Stimulated activated CD4-positive, alpha-beta T cell treated with anti-CD3 and anti-CD28 coated beads, TNF-alpha, amount 100 ng/mL, for 24 hours (primary cell): ENCODE measurements around the gene CHST12.
A peak's percentile ranks its signal among the peaks of the same experiment; 100 is the strongest.
"Not testable (repeated sequence)": the region's sequence is repeated elsewhere in the genome, so short reads cannot be mapped to it uniquely, and the experiment has no call there.

Source experiments
- DNase-seq, 3 experiments: peaks; one replicate each; pipeline ENCODE4 v3.0.0-alpha.2; 2020; ENCODE audit warnings: low read depth in 3 of 3

CHST12 gene

GRCh38 chr7:2435146-2435545 is 31.7 kb downstream of the CHST12 start:
- DNase-seq = no peak

GRCh38 chr7:2436341-2437104 is 33.1 kb downstream of the CHST12 start:
- DNase-seq = no peak

DNA sequence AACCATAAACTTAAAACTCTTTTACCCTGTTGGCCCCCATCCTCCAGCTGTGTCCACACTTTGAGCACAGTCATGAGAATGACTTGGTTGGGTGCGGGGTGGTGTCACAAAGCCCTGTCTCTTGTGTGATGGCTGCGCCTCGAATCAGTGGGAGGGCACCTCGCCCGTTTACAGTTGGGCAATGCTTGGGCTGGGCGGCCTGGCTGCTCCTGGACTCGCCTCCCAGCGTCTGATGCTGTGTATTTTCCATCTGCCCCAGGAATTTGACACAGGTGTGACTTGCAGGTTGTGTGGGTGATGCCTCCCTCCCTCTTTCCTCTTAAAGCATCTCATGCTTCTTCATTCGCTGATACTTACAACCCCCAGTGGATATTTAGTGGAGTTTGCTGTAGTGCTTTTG is 33.7 kb downstream of the CHST12 start:
- DNase-seq = no peak

- DNase-seq = no peak
Measured at GRCh38 chr7:2437537-2438148, 34.2 kb downstream of the CHST12 start.

DNA sequence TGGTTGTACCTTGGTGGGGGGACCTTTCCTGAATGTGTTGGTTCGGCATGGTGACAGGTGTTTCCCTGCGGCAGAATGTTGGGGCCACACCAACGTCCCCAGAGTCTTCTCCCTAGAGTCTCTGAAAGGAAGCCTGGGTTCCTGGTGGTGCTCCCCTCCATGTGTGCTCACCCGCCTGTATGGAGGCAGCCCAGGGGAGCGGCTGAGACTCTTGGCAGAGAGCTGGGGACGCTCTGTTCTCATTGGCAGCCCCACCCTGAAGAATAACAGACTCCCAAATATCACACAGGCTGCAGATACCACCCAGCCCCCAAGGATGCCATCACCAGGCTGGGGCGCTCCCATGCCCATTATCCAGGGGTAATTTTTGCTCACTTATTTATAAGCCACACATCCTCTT is 34.8 kb downstream of the CHST12 start:
- DNase-seq = no peak

DNA sequence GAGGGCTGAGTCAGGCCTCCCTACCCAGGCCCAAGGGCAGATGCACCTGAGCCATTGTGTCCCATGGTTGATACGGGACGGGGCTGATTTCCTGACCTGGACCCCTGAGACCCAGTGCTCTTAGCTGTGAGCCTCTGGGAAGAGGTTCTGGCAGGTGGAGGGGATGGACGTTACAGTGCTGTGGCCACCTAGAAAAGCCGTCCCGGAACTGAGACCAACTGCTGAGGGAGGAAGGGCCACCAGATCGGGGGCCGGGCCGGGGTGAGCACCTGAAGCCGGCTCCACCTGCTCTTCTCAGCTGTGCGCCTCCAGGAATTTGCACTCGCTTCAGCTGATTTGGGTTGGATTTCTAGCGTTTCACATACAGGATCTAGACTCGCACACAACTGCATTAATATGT is 35.4 kb downstream of the CHST12 start:
- no peak for DNase-seq

DNA sequence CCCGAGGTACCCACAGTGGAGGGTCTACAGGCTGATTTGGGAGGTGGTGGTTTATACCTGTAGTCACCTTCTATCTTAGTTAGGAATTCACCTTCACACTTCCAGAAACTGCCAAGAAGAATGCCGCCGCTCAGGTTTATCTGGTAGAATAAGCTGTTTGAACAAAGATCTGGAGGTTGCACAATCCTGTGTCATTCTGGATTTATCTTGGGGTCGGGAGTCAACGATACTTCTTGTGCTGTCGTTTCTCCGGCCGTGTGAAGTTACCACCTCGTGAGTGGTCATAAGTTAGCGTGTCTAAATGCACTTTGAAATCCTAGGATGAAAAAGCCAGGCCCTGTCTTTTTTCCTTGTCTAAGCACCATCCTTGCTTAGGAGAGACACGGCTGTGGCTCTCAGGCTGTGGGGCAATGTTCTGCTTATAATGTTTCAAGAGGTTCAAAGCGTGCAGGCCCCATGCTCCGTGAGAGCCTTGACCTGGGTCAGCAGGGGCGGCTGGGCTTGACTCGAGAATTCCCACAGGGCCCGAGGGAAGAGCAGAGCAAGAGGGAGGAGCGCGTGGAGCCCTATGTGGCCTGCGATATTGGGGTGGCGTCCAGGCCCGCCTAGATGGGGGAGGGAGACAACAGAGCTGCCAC is 37.3 kb downstream of the CHST12 start:
- no peak for DNase-seq

DNA sequence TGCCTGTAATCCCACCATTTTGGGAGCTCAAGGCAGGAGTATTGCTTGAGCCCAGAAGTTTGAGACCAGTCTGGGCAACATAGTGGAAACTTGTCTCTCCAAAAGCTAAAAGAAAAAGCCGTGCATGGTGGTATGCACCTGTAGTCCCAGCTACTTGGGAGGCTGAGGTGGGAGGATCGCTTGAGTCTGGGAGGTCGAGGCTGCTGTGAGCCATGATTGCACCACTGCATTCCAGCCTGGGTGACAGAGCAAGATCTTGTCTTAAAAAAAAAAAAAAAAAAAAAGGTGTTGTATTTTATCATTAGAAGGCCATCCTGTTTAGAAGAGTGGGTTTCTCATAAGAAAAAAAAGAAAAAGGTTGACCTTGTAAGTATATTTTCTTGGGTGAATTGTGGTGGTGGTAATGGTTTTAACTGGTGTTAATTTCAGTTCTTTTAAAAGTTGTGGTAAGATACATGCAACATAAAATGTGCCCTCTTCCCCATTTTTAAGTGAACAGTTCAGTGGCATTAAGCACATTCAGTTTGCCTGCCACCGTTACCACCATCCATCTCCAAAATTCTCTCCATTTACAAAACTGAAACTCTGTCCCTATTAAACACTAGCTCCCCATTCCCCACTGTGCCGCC is 38.1 kb downstream of the CHST12 start:
- no peak for DNase-seq

DNA sequence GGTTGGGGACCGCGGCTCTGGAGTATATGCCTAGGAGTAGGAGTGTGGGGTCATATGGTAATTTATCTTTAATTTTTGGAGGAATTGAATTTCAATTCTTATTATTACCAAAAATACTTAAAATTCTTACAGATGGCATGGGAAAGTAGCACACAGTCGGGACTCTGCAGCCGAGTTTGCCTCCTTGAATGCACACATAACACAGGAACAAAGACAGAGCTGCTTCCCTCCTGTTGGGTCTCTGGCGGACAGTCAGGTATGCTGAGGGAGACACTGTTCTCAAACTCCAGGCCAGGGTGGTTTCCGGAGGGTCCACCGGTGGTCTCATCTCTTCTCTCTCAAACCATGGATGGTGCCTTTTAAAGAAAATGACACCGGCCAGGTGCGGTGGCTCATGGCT is 40.1 kb downstream of the CHST12 start:
- no peak for DNase-seq

DNA sequence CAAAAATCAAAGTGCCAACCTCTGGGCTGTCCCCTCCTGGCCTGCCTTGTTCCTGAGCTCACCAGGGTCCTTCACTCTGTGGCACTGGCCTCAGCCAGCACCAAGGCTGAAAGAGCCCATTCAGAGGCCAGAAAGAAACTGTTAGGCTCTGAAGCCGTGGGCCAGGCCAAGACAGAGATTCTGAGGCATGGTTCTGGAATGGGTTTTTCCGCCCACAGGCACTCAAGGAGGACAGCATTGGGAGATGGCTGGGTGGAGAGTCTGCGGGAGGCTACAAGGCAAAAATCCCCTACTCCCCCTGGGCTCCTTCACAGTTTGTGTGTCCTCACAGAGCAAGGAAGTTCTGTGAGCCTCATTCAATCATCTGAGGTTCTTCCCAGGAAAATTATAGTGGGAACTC is 41.1 kb downstream of the CHST12 start:
- DNase-seq = no peak

GRCh38 chr7:2445047-2445446 is 41.6 kb downstream of the CHST12 start:
- no peak for DNase-seq

DNA sequence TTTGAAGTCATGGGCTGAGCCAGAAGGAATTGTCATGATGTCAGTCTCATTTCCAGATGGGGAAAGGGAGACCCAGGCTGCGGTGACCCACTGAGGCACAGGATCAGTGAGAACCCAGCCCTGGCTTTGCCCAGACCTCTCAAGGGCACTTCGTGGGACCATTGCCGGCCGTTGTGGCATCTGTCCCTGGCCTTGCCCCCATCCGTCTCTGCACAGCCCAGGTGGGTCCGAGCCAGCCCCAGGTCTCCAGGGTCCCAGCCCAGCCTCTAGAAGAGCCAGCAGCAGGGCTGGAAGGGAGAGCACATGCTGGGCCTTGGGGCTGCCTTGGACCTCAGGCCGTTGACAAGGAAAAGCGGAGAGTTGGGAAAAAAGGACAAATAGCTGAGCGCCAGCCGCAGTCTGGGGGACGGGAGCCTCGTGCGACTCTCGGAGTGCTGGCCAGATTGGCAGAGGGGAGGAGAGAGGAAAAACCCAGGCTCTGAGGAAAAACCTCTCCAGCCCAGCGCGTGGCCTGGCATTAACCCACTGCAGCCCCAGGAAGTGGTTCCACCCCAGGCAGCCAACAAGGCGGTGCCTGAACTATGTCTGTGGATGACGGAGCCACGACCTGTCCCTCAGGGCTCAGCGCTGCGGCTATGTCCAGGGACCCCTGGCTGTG is 42.6 kb downstream of the CHST12 start:
- DNase-seq = no peak

DNA sequence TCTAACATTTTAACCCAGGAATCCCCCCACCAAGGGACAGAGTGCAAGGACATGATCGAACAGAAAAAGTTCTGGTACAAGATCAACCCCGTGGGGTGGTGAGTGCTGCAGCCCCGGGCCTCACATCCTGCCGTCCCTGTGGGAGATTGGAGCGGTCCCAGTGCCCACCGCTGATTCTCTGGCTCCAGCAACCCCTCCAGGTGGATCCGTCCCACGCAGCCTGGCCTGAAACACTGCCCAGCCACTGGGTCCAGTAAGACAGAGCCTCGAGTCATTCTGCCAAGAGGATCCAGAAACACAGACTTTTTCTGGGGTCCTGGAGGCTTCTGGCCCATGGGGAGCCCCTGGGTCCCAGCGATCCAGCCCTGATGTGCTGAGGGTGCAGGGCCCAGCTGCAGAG is 43.3 kb downstream of the CHST12 start:
- no peak for DNase-seq

DNA sequence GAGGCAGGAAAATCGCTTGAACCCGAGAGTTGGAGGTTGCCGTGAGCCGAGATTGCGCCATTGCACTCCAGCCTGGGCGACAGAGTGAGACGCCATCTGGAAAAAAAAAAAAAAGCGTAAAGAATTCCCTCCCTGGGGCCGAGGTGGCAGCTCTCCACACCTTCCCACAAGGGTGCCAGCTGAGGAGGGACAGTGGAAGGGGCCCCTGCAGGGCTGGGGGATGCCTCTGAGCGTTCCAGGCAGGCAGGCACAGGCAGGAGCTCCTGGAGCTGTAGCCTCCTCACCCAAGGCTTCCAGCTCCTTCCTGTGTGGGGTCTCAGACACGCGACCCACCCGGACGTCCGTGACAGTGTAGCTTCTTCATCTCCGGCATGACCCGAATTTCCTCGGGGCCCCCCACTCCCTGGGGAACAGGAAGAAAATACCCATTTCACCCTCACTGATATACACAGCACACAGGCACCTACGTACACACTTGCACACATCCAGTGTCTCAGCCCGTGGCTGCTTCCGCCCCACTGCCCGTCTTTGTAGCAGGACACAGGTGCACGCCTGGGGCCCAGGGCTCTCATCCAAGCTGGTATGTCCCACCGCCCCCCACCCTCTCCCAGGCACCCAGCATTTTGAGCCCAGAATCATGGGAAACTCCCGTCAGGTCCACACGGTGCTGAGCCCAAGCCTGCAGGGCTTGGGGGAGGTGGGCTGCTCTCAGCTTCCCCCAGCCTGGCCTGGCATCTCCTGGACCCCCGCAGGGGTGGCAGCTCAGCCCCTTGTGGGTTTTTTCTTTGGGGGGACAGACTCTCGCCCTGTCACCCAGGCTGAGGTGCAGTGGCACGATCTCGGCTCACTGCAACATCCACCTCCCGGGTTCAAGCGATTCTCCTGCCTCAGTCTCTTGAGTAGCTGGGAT is 47.0 kb downstream of the CHST12 start:
- DNase-seq = no peak

DNA sequence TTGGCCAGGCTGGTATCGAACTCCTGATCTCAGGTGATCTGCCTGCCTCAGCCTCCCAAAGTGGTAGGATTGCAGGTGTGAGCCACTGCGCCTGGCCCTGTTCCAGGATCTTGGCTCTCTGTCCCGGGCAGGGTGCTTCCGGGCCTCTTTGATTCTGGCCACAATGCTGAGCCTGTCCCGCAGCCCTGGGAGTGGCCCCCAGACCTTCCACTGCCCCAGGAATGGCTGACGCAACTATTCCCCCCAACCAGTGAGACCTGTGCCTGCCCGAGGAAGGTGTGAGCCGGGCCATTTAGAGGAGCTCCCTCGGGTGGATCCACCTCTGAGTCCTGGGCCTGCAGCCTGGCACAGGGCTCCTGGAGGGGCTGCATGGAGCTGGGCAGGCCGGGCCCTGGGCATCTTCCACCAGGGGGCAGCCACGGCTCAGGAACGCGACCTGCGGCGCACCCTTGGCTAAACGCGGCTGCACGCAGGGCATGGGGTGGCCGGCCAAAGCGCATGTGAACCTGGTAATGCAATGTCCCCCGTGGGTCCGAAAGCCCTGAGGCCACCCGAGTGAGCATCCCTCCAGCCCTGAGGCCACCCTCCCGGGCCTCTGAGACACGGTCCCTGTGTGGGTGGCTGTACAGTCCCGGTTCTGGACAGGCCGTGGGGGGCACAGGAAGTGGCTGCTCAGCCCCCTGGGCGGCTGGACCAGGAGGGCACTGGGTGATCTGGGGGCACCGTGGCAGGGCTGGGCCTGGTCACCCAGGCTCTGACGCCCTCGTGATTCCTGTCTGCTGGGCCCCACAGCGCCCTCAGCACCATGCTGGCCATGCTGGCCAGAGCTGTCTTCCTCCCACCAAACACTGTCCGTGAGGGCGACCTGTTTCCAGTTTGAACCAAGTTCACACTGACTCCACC is 48.0 kb downstream of the CHST12 start:
- DNase-seq = peak; percentile 62 to 83 (median 65)

GRCh38 chr7:2452074-2452507 is 48.7 kb downstream of the CHST12 start:
- DNase-seq = no peak

- DNase-seq = no peak
Measured at GRCh38 chr7:2452643-2453270, 49.3 kb downstream of the CHST12 start.

- not testable (repeated sequence) for DNase-seq
Measured at GRCh38 chr7:2453849-2454248, 50.4 kb downstream of the CHST12 start.

GRCh38 chr7:2459674-2460073 is 56.3 kb downstream of the CHST12 start:
- no peak for DNase-seq
